Muscle of leg (tissue), 11 donors: Measurements from ENCODE around the gene BABAM2. TPM values are rescaled to one million over a fixed set of nuclear protein-coding genes. Genes with fewer than 3 reads are reported as not detected.

ENCODE experiments used
- DNase-seq: peaks from one replicate; pipeline ENCODE4 v3.0.0; 2013
- H3K27ac ChIP-seq: one replicate; pipeline ENCODE4 v1.5.1; 2013; ENCODE audit warnings: mild to moderate bottlenecking, low read length, control low read depth
- H3K27me3 ChIP-seq: one replicate; pipeline ENCODE4 v1.6.1; 2013; ENCODE audit warnings: low read length; ENCODE audit not compliant: control insufficient read depth, insufficient read depth
- H3K36me3 ChIP-seq: one replicate; pipeline ENCODE4 v1.6.1; 2013; ENCODE audit warnings: low read length; ENCODE audit not compliant: control insufficient read depth, insufficient read depth
- H3K4me1 ChIP-seq: one replicate; pipeline ENCODE4 v1.6.1; 2013; ENCODE audit warnings: low read length; ENCODE audit not compliant: control insufficient read depth, insufficient read depth
- H3K4me3 ChIP-seq: one replicate; pipeline ENCODE4 v1.5.1; 2013; ENCODE audit warnings: low read length, control low read depth
- H3K9me3 ChIP-seq: replicated peaks from 2 replicates; pipeline ENCODE4 v1.6.1; 2013; ENCODE audit warnings: low read depth, low read length; ENCODE audit not compliant: control insufficient read depth
- WGBS: methylation state at CpG from one replicate; pipeline ENCODE4 v1.1.5; 2013; ENCODE audit warnings: missing lambda C conversion rate; ENCODE audit not compliant: insufficient coverage; 5-methylcytosine and 5-hydroxymethylcytosine counted together
- polyA plus RNA-seq, 8 donors: library from polyadenylated mRNA; unstranded; fragments of 120-200 nt; gene quantifications; one replicate each; pipeline versions ENCODE4 v1.2.1 to v1.2.3, GENCODE V29; 2013; ENCODE audit warnings: inconsistent platforms in 1 of 8, low replicate concordance in 1 of 8; ENCODE audit not compliant: insufficient read length in 8 of 8, insufficient read depth in 1 of 8
- total RNA-seq: library from RNA; stranded (reverse); fragments of 120-200 nt; gene quantifications from one replicate; pipeline ENCODE4 v1.2.4, GENCODE V29; 2013

The BABAM2 gene
- total and polyA plus RNA-seq, 9 donors = 16.1 to 23.6 (median 21.4) TPM

GRCh38 chr2:27955384-27956161 lies 65.0 kb downstream of the BABAM2 start:
- Histone ChIP-seq H3K4me1 (peaks cover 8% of the 10 kb centered on the region), H3K36me3 (no peaks in the 10 kb centered on the region), H3K27ac (peak overlapping the region; percentile 23), H3K9me3 (peaks cover 6% of the 10 kb centered on the region), H3K4me3 (no peak overlapping the region), H3K27me3 (no peaks in the 10 kb centered on the region)
- no CpG with 5 or more reads among the region's 5 CpGs for WGBS
- DNase-seq = no peak

DNA sequence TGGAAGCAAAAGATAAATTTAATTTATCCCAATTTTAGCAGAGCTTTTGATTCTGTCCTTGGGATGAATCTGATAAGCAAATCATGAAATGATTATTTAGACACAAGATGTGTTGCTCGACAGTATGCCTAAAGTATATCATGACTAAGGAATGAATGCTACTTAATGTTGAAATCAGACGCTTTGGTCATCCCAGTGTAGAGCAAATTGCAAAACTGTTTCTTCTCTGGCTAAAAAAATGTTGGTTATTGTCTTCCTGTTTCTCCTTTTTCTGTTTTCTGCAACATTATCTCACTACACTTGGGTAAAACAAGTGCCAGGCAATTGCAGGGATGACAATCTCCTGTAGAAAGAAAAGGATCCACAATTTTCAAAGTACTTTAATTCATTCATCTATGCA lies 66.4 kb downstream of the BABAM2 start:
- no peak for DNase-seq
- Histone ChIP-seq H3K27me3 (no peaks in the 10 kb centered on the region), H3K4me3 (no peak overlapping the region), H3K9me3 (peaks cover 6% of the 10 kb centered on the region), H3K27ac (no peak overlapping the region), H3K4me1 (peaks cover 8% of the 10 kb centered on the region), H3K36me3 (no peaks in the 10 kb centered on the region)
- 83% methylated on average over 1 of the region's 2 CpGs for WGBS

DNA sequence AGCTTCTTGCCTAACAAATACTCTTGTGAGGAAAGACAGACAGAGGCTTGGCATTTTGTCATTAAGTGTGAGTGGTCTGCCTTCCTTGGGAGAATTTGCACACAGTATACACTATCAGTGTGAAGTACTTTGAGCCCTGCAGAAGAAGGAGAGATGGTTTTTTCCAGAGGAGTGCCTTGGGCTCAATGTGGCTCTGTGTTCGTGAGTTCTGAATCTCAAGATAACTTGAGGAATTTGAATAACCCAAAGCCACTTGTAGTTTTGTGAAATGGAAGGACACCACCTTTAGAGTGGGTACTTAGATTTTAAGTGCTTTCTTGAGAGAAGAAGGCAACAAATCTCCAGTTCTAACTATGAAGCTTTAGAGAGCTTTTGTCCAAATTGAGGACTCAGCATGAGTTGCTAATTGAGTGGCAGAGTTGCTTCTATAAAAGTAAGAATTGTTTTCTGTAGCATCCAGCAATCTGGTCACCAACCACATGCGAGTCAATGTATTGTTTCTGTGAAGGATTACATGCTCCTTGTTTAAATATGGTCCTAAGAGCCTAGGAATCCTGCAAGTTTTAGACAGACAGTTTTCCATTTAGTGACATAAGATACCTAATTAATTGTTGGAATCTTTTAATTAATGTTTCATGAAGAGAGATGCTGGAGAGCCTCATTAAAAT lies 68.3 kb downstream of the BABAM2 start:
- H3K4me3 ChIP-seq = no peak overlapping the region
- H3K27ac ChIP-seq = no peak overlapping the region
- DNase-seq = no peak
- no peaks in the 10 kb centered on the region for H3K36me3 ChIP-seq
- no peaks in the 10 kb centered on the region for H3K27me3 ChIP-seq
- no peaks in the 10 kb centered on the region for H3K9me3 ChIP-seq
- no CpG with 5 or more reads among the region's 2 CpGs for WGBS
- peaks cover 8% of the 10 kb centered on the region for H3K4me1 ChIP-seq

DNA sequence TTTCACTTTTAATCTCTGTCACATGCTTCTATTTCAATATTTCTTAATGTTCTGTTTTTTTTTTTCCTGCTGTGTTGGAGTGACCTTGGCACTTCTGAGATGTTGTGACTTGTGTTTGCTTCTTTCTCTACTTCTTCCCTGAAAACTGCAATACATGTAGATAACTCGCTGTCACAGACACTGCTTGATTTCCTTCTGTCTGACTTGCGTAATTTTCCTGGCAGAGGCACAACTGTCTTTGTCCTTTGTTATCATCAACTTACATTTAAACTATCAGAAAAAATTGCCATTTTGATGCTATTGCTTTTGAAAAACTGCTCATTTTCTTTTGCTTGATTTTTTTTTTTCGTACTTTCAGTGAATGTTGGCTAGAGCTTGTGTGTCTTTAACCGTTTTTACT lies 69.0 kb downstream of the BABAM2 start:
- WGBS = 20% methylated on average over 1 of the region's 4 CpGs
- no peaks in the 10 kb centered on the region for H3K27me3 ChIP-seq
- peak; percentile 88 for DNase-seq
- H3K27ac ChIP-seq = no peak overlapping the region
- no peak overlapping the region for H3K4me3 ChIP-seq
- no peaks in the 10 kb centered on the region for H3K9me3 ChIP-seq
- H3K4me1 ChIP-seq = peaks cover 5% of the 10 kb centered on the region
- no peaks in the 10 kb centered on the region for H3K36me3 ChIP-seq

DNA sequence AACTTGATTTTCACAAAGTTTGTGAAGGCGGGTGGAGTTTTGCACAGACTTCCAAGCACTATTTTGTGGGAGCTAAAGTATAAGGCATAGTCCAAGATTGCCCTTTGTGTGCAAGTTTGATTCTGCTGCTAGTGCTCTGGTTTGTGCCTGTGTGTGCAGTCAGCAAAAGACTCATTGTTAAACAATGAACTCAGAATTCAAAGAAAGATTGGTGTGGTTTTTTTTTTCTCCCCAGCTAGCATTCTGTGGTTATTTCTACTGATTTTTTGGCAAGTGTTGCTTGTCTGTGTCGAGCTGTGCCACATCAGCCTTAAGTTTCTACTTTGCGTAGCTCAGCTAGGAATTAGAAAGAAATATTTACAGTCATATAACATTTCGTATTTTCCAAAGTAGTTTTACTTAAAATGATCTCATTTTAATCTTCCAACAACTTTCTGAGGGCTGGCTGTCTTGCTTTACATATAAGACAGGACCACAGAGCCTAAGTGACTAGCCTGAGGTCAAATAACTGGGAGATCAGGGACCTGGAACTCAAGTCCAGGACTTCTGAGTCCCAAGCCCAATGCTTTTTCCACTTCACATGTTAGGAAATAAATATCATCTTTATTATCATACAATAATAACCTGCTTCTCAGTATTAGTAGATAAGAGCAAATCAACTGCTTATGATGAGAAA lies 69.8 kb downstream of the BABAM2 start:
- Histone ChIP-seq H3K4me3 (no peak overlapping the region), H3K27ac (no peak overlapping the region), H3K9me3 (no peaks in the 10 kb centered on the region), H3K27me3 (no peaks in the 10 kb centered on the region), H3K36me3 (no peaks in the 10 kb centered on the region), H3K4me1 (no peaks in the 10 kb centered on the region)
- no CpG with 5 or more reads among the region's 4 CpGs for WGBS
- DNase-seq = peak; percentile 25

DNA sequence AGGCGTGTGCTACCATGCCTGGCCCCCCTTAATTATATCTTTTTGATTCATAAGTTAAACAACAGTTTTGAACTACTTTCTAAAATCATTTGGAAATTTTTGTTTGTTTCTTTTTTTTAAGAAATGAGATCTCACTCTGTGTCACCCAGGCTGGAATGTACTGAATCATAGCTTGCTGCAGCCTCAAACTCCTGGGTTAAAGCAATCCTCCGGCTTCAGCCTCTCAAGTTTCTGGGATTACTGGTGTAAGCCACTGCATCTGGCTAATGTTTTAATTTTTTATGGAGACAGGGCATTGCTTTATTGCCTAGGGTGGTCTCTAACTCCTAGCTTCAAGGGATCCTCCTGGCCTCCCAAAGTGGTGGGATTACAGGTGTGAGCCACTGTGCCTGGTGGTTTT lies 71.5 kb downstream of the BABAM2 start:
- Histone ChIP-seq H3K36me3 (no peaks in the 10 kb centered on the region), H3K27me3 (no peaks in the 10 kb centered on the region), H3K9me3 (no peaks in the 10 kb centered on the region), H3K4me1 (peaks cover 4% of the 10 kb centered on the region), H3K27ac (no peak overlapping the region), H3K4me3 (no peak overlapping the region)
- no peak for DNase-seq
- WGBS = 89% methylated on average over 1 of the region's 2 CpGs

- no peak overlapping the region for H3K27ac ChIP-seq
- H3K4me3 ChIP-seq = no peak overlapping the region
- H3K4me1 ChIP-seq = peaks cover 7% of the 10 kb centered on the region
- H3K27me3 ChIP-seq = no peaks in the 10 kb centered on the region
- DNase-seq = peak; percentile 83
- H3K9me3 ChIP-seq = peaks cover 2% of the 10 kb centered on the region
- WGBS = no CpG with 5 or more reads among the region's 1 CpG
- no peaks in the 10 kb centered on the region for H3K36me3 ChIP-seq
Observed at GRCh38 chr2:27963472-27963871, 72.9 kb downstream of the BABAM2 start.

- no peak for DNase-seq
- WGBS = 100% methylated on average over 2 of the region's 3 CpGs
- Histone ChIP-seq H3K4me3 (no peak overlapping the region), H3K27ac (no peak overlapping the region), H3K36me3 (no peaks in the 10 kb centered on the region), H3K4me1 (peaks cover 7% of the 10 kb centered on the region), H3K27me3 (no peaks in the 10 kb centered on the region), H3K9me3 (peaks cover 2% of the 10 kb centered on the region)
Observed at GRCh38 chr2:27964067-27964466, 73.5 kb downstream of the BABAM2 start.

DNA sequence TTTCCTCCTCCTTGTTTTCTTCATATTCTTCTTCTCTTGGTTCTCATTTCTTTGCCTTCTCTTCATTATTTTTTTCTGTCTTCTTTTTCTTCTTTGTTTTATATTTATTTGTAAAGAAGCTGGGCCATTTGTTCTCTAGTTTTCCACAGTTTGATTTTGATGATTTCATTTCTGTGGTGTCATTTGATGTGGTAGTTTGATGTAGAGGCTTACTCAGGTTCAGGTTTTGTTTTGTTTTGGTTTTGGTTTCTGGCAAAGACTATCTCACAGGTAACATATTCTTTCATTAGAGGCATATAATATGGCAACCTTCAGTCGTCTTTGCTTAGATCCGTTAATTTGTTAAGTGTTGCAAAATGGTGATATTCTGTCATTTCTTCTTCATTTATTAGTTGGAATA lies 75.3 kb downstream of the BABAM2 start:
- Histone ChIP-seq H3K4me1 (peaks cover 7% of the 10 kb centered on the region), H3K27me3 (no peaks in the 10 kb centered on the region), H3K27ac (no peak overlapping the region), H3K9me3 (peaks cover 2% of the 10 kb centered on the region), H3K36me3 (no peaks in the 10 kb centered on the region), H3K4me3 (no peak overlapping the region)
- DNase-seq = no peak
- WGBS = no CpG with 5 or more reads among the region's 2 CpGs

- no peaks in the 10 kb centered on the region for H3K27me3 ChIP-seq
- WGBS = 43% methylated on average over 1 of the region's 3 CpGs
- no peak overlapping the region for H3K27ac ChIP-seq
- H3K36me3 ChIP-seq = no peaks in the 10 kb centered on the region
- DNase-seq = peak; percentile 88
- H3K4me1 ChIP-seq = peaks cover 7% of the 10 kb centered on the region
- no peak overlapping the region for H3K4me3 ChIP-seq
- H3K9me3 ChIP-seq = peaks cover 2% of the 10 kb centered on the region
Observed at GRCh38 chr2:27966466-27966865, 75.9 kb downstream of the BABAM2 start.
